Measurements from ENCODE around the gene IL27RA.
"Not testable (repeated sequence)": the region's sequence is repeated elsewhere in the genome, so short reads cannot be mapped to it uniquely, and the experiment has no call there.

IL27RA gene

GRCh38 chr19:14039181-14039580, 7.6 kb downstream of the IL27RA start:
- H3K27ac Mint-ChIP-seq = peak overlapping the region; percentile 51

GRCh38 chr19:14042659-14043608, 11.4 kb downstream of the IL27RA start:
- peak overlapping the region; percentile 51 for H3K27ac Mint-ChIP-seq
- not testable (repeated sequence) for H3K4me1 Mint-ChIP-seq, H3K9me3 Mint-ChIP-seq, H3K4me3 Mint-ChIP-seq, H3K27me3 Mint-ChIP-seq, H3K36me3 Mint-ChIP-seq

More at GRCh38 chr19:14039181-14039580, 7.6 kb downstream of the IL27RA start:
- no peaks in the 10 kb centered on the region for H3K27me3 Mint-ChIP-seq
- no peaks in the 10 kb centered on the region for H3K9me3 Mint-ChIP-seq
- H3K36me3 Mint-ChIP-seq = peaks cover 6% of the 10 kb centered on the region
- peaks cover 12% of the 10 kb centered on the region for H3K4me1 Mint-ChIP-seq
- no peak overlapping the region for H3K4me3 Mint-ChIP-seq

- not testable (repeated sequence) for H3K4me3 Mint-ChIP-seq, H3K27me3 Mint-ChIP-seq, H3K27ac Mint-ChIP-seq, H3K9me3 Mint-ChIP-seq, H3K4me1 Mint-ChIP-seq
- peaks cover 17% of the 10 kb centered on the region for H3K36me3 Mint-ChIP-seq
Measured at GRCh38 chr19:14047866-14048265, 16.3 kb downstream of the IL27RA start.

- H3K36me3 Mint-ChIP-seq = peaks cover 15% of the 10 kb centered on the region
Measured at GRCh38 chr19:14048443-14049153, 17.0 kb downstream of the IL27RA start.

GRCh38 chr19:14050512-14050911, 18.9 kb downstream of the IL27RA start:
- H3K27ac Mint-ChIP-seq = no peak overlapping the region

More at GRCh38 chr19:14048443-14049153, 17.0 kb downstream of the IL27RA start:
- peaks cover 6% of the 10 kb centered on the region for H3K4me1 Mint-ChIP-seq
- no peaks in the 10 kb centered on the region for H3K27me3 Mint-ChIP-seq
- no peak overlapping the region for H3K4me3 Mint-ChIP-seq
- H3K27ac Mint-ChIP-seq = no peak overlapping the region
- H3K9me3 Mint-ChIP-seq = no peaks in the 10 kb centered on the region

GRCh38 chr19:14050961-14051360, 19.4 kb downstream of the IL27RA start:
- not testable (repeated sequence) for H3K27ac Mint-ChIP-seq, H3K4me1 Mint-ChIP-seq, H3K4me3 Mint-ChIP-seq, H3K9me3 Mint-ChIP-seq, H3K27me3 Mint-ChIP-seq
- H3K36me3 Mint-ChIP-seq = peaks cover 18% of the 10 kb centered on the region

More at GRCh38 chr19:14050512-14050911, 18.9 kb downstream of the IL27RA start:
- H3K27me3 Mint-ChIP-seq = no peaks in the 10 kb centered on the region
- peaks cover 18% of the 10 kb centered on the region for H3K36me3 Mint-ChIP-seq
- H3K9me3 Mint-ChIP-seq = no peaks in the 10 kb centered on the region
- H3K4me1 Mint-ChIP-seq = peaks cover 10% of the 10 kb centered on the region
- no peak overlapping the region for H3K4me3 Mint-ChIP-seq

GRCh38 chr19:14051980-14052379, 20.4 kb downstream of the IL27RA start:
- no peaks in the 10 kb centered on the region for H3K27me3 Mint-ChIP-seq
- H3K36me3 Mint-ChIP-seq = peaks cover 18% of the 10 kb centered on the region
- H3K9me3 Mint-ChIP-seq = no peaks in the 10 kb centered on the region
- peak overlapping the region; percentile 75 for H3K27ac Mint-ChIP-seq
- H3K4me3 Mint-ChIP-seq = no peak overlapping the region
- H3K4me1 Mint-ChIP-seq = peaks cover 10% of the 10 kb centered on the region

GRCh38 chr19:14052470-14052869, 20.9 kb downstream of the IL27RA start:
- Mint-ChIP-seq H3K27ac (peak overlapping the region; percentile 75), H3K27me3 (no peaks in the 10 kb centered on the region), H3K9me3 (no peaks in the 10 kb centered on the region), H3K4me1 (peaks cover 10% of the 10 kb centered on the region), H3K36me3 (peaks cover 18% of the 10 kb centered on the region), H3K4me3 (no peak overlapping the region)

- Mint-ChIP-seq H3K9me3 (no peaks in the 10 kb centered on the region), H3K4me1 (peaks cover 15% of the 10 kb centered on the region), H3K27me3 (peaks cover 5% of the 10 kb centered on the region), H3K27ac (no peak overlapping the region), H3K4me3 (no peak overlapping the region), H3K36me3 (peaks cover 18% of the 10 kb centered on the region)
Measured at GRCh38 chr19:14053032-14053431, 21.5 kb downstream of the IL27RA start.

- Mint-ChIP-seq H3K9me3 (no peaks in the 10 kb centered on the region), H3K27me3 (peaks cover 9% of the 10 kb centered on the region), H3K36me3 (peaks cover 16% of the 10 kb centered on the region), H3K27ac (no peak overlapping the region), H3K4me1 (peaks cover 16% of the 10 kb centered on the region), H3K4me3 (no peak overlapping the region)
Measured at GRCh38 chr19:14053500-14053899, 21.9 kb downstream of the IL27RA start.

- Mint-ChIP-seq H3K4me1 (peaks cover 17% of the 10 kb centered on the region), H3K9me3 (no peaks in the 10 kb centered on the region), H3K4me3 (no peak overlapping the region), H3K36me3 (peaks cover 14% of the 10 kb centered on the region), H3K27ac (peak overlapping the region; percentile 86), H3K27me3 (peaks cover 14% of the 10 kb centered on the region)
Measured at GRCh38 chr19:14054099-14054498, 22.5 kb downstream of the IL27RA start.

GRCh38 chr19:14054721-14055120, 23.2 kb downstream of the IL27RA start:
- peaks cover 14% of the 10 kb centered on the region for H3K36me3 Mint-ChIP-seq
- H3K4me1 Mint-ChIP-seq = peaks cover 20% of the 10 kb centered on the region
- no peak overlapping the region for H3K27ac Mint-ChIP-seq
- no peaks in the 10 kb centered on the region for H3K9me3 Mint-ChIP-seq
- no peak overlapping the region for H3K4me3 Mint-ChIP-seq
- peaks cover 16% of the 10 kb centered on the region for H3K27me3 Mint-ChIP-seq

GRCh38 chr19:14055396-14055795, 23.8 kb downstream of the IL27RA start:
- Mint-ChIP-seq H3K27ac (peak overlapping the region; percentile 79), H3K36me3 (peaks cover 13% of the 10 kb centered on the region), H3K4me1 (peaks cover 22% of the 10 kb centered on the region), H3K27me3 (peaks cover 21% of the 10 kb centered on the region), H3K4me3 (no peak overlapping the region), H3K9me3 (no peaks in the 10 kb centered on the region)

- Mint-ChIP-seq H3K36me3 (peaks cover 12% of the 10 kb centered on the region), H3K9me3 (no peaks in the 10 kb centered on the region), H3K27ac (no peak overlapping the region), H3K4me1 (peaks cover 22% of the 10 kb centered on the region), H3K27me3 (peaks cover 21% of the 10 kb centered on the region), H3K4me3 (no peak overlapping the region)
Measured at GRCh38 chr19:14056069-14056666, 24.6 kb downstream of the IL27RA start.

GRCh38 chr19:14056741-14057356, 25.3 kb downstream of the IL27RA start:
- Mint-ChIP-seq H3K4me1 (peaks cover 22% of the 10 kb centered on the region), H3K4me3 (peak overlapping the region; percentile 49), H3K9me3 (no peaks in the 10 kb centered on the region), H3K36me3 (peaks cover 8% of the 10 kb centered on the region), H3K27ac (peak overlapping the region; percentile 41), H3K27me3 (peaks cover 23% of the 10 kb centered on the region)

All from activated naive CD4-positive, alpha-beta T cell treated with anti-CD3 and anti-CD28 coated beads, Interleukin-2, amount 50 U/mL, for 24 hours (primary cell).